Eye (tissue), 1 donor: ENCODE data around the gene NRP2.

Source experiments
- DNase-seq: peaks from one replicate; pipeline ENCODE4 v3.0.0-alpha.2; 2015

Gene NRP2

DNA sequence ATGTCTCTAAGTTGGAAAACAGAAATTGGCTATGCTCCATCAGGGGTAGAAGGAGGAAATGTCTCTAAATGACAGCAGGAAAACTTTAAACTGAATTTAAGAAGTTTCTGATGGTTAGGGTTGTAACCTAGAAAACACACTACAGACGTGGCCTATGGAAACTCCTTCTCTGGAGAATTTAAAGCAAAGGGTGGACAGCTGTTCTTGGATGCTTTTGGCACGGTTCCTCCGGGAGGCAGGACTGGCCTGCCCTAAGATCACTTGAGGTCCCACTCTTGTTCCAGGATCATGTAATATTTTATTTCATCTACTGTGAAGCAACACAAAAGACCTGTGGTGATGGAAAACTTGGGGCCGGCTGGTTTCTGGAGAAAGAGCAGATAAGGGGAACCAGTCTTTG, 77.0 kb downstream of the NRP2 start:
- no peak for DNase-seq

DNA sequence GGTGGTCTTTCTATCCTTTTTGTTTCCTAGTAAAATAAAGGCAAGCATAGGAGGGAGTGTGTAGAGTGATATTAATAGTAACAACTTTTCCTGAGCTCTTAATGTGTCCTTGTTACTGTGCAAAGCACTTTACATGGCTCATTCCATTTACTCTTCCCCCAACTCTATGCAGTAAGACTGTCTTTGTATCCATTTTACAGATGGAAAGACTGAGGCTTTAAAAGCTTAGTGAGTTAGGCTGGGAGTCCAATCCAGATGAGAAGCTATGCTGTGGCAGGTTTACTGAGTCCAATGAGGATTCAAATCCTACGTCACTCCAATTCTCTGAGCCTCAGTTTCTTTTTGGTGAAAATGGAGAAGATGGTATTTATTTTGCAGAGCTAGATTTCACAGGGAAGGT, 77.4 kb downstream of the NRP2 start:
- no peak for DNase-seq

DNA sequence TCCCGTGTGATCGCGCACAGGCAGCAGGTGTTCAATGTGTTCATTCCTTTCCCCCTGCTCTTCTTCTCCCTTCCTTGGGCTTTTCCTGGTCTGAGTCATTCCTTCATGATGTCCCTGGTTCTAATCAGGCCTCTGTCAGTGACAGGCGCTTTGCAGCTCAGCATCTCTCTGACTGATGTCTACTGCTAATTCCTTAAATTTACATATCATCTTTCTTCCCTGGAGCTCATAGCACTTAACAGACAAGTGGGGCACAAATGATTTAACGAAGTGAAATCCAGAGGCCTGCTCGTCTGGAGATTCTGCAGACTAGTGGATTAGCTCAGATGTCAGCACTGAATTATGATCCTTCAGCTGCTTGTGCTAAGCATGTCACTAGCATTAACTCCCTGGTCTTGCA, 77.9 kb downstream of the NRP2 start:
- DNase-seq: no peak

DNA sequence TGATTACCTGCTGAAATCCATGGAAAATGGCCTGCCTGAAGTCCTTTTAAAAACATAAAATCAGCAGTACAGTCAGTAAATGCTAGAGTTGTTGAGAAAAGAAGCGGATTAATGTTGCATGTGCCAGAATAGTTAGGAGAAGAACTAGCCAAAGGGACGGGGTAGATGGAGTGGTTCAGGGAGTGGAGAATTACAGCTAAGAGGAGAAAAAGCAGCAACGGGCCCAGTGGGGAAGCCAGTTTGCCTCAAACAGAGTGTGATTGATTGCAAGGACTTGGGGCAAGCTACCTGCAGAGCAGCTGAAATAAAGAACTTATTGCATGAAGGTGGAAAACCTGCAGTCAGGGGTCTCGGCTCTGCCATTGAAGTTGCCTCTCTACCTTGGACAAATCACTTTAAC, 79.1 kb downstream of the NRP2 start:
- DNase-seq: no peak

DNA sequence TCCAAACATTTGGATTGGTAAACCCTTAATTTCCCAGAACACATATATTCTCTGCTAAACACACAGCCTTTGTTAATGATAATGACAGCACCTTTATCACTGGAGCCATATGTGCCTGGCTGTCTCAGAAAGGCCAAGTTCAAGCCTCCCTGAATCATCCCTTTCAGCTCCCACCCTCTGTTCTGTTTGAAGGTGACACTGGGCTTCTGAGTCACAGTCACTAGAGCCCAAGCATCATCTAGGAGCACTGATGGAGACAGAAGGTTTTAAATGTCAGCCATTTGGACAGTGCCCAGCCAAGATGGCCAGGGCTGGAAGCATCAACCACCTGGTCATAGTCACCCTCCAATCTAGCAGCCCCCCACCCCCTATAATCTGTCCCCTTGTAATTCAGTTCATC, 80.6 kb downstream of the NRP2 start:
- no peak for DNase-seq

DNA sequence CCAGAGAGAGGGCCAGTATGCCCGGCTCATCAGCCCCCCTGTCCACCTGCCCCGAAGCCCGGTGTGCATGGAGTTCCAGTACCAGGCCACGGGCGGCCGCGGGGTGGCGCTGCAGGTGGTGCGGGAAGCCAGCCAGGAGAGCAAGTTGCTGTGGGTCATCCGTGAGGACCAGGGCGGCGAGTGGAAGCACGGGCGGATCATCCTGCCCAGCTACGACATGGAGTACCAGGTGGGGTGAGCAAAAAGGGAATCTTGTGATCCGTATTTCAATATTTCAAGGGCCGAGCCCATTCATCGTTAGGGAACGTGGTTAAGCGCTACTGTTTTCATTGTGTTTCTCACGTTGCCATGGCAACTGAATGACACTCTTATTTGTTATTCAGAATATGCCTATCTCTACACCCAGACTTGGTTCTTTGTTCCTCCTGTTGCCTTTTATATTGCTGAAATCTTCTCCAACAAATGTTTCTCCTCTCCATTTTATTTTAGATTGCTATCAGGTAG, 81.5 kb downstream of the NRP2 start:
- DNase-seq: peak; percentile 80

DNA sequence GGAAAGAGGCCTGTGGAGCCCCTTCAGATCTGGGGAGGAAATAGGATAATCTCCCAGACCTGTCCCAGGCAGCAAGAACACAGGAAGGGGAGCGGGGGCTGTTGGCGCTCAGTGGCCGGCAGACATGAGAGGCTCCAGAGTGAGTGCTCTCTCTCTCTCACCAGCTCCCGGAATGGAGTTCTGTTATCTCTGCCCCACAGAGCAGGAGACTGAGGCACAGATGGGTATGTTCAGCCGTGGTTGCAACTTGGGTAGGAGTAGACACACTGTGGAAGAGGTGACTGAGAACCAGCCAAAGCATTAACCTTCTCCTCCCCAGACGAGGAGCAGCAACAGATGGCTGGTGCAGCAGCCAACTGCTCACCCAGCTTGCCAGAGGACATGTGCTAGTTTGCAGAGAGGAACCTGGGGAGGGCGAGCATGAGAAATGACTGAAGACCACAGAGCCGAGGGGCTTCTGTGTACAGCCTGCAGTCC, 82.0 kb downstream of the NRP2 start:
- DNase-seq: no peak

DNA sequence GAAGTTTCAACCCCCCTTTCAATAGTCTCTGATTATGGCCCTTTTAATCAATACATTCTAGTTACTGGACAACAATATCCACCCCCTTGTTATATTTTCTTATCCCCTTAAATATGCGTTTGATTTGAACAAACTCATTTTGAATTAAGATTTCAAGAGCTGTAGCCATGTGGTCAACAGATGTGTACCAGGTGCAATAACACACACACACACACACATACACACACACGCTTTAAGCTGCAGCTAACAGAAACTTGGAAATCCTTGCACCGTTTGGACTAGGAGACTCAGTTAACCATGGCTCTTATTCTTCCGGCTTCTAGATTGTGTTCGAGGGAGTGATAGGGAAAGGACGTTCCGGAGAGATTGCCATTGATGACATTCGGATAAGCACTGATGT, 82.8 kb downstream of the NRP2 start:
- peak; percentile 45 for DNase-seq

GRCh38 chr2:205766779-205767359, 84.6 kb downstream of the NRP2 start:
- DNase-seq: peak; percentile 90

DNA sequence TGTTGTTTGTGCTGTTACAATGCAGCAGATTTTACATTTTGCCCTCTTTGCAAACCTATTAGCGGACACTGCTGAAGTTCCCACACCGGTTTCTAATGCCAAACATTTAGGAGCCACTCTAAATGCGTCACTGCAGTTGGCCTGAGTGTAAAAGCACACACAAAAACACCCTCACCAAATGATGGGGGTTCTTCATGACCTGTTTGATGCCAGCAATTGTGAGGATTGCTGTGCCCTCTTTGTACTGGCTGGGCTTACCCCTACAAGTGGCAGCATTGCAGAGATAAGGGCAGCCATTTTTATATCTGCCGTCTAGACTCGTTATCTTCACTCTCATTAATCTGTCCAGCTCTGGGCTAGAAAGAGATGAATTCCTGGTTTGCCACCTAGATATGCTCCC, 85.3 kb downstream of the NRP2 start:
- DNase-seq: no peak

GRCh38 chr2:205768341-205768740, 86.0 kb downstream of the NRP2 start:
- no peak for DNase-seq

DNA sequence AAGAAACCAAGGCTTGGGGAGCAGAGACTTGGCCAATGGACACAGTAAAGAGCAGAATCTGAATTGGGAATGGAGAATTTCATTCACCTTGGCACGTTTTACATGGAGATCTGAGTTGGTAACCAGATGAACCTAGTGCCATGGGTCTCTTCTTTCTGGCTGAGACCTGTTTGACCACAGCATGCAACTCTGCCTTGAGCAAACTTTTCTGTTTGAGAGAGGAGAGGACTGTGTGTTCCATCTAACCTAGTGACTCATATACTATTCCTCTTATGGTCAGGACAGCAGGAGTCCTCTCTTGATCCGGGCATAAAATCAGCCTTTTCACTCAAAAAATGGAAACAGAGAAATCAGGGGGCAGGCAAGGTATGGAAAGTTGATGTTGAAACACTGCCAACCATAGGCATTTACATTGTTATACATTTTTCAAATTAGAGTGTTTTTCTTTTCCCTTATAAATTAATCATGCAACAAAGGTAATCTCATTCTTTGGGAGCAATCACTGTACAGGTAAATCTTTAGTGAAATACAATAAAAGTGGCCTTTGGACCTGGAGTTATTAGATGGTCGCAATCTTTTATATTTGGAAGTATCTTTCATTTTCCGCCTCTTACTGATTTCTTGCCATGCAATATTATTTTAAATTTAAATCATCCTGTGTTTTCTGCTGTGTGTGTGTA, 86.7 kb downstream of the NRP2 start:
- DNase-seq: no peak

DNA sequence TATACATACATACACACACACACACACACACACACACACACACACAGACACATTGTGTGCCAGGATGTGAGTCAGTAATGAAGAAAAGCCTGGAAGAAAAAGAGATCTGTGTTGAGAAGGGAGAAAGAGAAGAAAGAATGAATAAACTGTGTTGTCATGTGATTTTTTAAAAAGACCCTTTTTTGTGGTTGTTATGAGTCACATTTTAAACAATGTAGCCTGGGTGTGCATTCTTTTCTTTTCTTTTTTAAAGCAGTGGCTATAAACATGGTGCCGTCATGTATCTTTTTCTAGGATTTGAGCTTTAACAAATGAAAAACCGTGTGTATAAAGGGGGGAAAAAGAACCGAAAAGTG, 87.2 kb downstream of the NRP2 start:
- DNase-seq: no peak

- no peak for DNase-seq
These were observed 87.6 kb downstream of the NRP2 start for GRCh38 chr2:205769879-205770278.

DNA sequence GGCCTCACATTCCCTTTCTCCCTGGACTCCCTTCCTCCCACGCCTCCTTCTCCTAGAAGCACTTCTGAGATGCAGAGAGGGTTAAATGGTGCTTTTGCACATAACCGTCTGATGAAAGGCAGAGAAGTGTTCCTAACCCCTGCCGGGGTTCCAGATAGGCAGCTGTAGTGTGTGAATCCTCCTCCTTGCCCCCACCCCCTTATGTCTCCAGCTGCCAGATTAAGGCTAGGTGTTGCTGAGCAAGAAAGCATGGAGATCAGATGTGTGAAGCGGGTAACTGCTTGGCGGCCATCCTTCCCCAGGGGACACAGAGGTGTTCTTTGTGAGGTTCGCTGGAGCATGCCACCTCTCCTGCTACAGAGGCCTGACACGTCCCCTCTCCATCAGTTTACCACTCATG, 88.3 kb downstream of the NRP2 start:
- no peak for DNase-seq

DNA sequence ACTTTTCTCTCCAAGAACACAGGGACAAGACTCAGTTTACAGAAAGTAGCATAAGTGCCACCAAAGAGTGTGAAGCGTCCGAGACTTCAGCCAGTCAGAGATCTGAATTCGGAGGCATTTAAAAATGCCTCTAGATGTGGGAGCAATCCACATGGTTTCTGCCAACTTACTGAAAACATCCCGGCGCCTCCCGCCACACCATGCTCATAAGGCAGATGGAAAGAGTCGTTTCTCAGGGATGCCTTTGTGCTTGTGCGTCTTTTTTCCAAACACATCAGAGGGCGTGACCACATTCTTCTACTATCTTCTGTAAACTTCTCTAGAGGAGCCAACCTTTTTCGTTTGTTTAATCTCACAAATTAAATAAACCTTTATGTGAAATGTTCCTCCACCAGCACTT, 88.7 kb downstream of the NRP2 start:
- DNase-seq: no peak

- DNase-seq: no peak
These were observed 89.4 kb downstream of the NRP2 start for GRCh38 chr2:205771666-205772065.

DNA sequence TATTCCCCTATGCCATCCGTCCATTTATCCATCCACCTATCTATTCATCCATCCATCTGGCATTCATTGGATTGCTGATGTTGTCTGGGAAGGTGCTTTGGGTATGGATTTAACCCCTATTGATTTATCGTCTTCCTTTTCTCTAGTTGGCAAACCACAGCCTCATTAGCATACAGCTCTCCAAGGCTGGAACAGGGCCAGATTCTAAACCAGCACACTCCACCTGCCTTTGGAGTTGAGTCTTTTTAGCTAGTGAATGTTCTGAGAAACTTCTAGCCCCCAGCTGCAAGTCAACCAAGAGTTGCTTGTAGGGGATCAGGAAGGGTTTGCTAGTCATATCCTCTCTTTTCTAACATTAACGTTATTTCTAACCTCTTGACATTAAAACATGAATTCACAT, 90.7 kb downstream of the NRP2 start:
- DNase-seq: no peak

DNA sequence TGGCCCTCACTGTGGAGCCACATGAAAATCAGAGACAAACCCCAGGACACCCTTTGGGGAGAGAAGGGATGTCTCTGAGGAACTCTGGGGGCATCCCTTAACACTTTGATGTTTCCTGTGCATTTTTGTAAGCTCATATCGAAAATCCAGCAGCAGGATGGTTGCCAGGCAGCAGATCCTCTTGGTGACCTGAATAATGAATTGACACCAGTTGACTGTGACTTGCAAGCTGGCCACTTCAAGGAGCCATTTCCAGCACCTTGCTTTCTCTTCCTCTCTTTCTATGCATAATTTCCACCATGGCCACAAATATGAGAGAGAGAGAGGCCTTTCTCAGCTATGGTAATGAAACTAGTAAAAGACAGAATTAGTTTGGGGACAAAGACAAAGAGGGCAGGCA, 91.7 kb downstream of the NRP2 start:
- DNase-seq: no peak

- peak; percentile 73 for DNase-seq
These were observed 93.0 kb downstream of the NRP2 start for GRCh38 chr2:205775097-205775877.

- peak; percentile 49 for DNase-seq
These were observed 93.8 kb downstream of the NRP2 start for GRCh38 chr2:205776139-205776538.

GRCh38 chr2:205776720-205777119, 94.4 kb downstream of the NRP2 start:
- DNase-seq: no peak

DNA sequence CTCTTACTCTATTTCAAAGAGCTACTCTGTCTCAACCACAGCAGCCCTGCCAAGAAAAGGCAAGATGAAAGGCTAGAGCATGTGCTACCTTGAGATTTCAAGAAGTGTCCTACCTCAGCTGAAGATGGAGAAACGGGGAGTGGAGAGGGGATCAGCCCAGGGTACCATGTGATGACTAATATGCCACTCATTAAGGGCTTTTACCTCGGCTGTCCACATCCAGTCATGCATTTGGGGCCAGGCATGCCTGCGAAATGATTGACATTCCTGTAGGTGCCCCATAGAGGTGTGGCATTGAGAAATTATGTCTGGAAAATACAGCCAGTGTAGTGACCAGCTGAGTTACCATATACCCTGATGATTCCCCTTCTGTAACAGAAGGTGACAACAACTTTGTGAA, 96.1 kb downstream of the NRP2 start:
- no peak for DNase-seq

GRCh38 chr2:205780645-205781044, 98.3 kb downstream of the NRP2 start:
- DNase-seq: no peak
